LNCaP clone FGC (cell line): ENCODE results near the gene FBXL4.

Experiments used
- DNase-seq: peaks from one replicate; pipeline ENCODE4 v3.0.0-alpha.2; 2011; ENCODE audit warnings: low read depth
- H3K4me3 ChIP-seq: 2 replicates; pipeline ENCODE4 v1.5.1; 2011; ENCODE audit warnings: mild to moderate bottlenecking, low read depth, low read length, control low read depth
- CTCF ChIP-seq: IDR thresholded peaks from 2 replicates; pipeline ENCODE4 v1.5.1; 2012; ENCODE audit warnings: mild to moderate bottlenecking; ENCODE audit not compliant: control insufficient read depth, insufficient read depth; ENCODE audit errors: extremely low read depth

The FBXL4 gene

GRCh38 chr6:98900706-98901105 lies 47.0 kb downstream of the FBXL4 start:
- no peak for DNase-seq
- no peak for TF ChIP-seq CTCF
- H3K4me3 ChIP-seq: no peak overlapping the region

GRCh38 chr6:98894810-98895209 lies 52.9 kb downstream of the FBXL4 start:
- DNase-seq: no peak
- H3K4me3 ChIP-seq: no peak overlapping the region
- no peak for TF ChIP-seq CTCF

GRCh38 chr6:98887650-98888049 lies 60.1 kb downstream of the FBXL4 start:
- DNase-seq: no peak
- TF ChIP-seq CTCF: no peak
- H3K4me3 ChIP-seq: no peak overlapping the region

GRCh38 chr6:98885330-98885729 lies 62.4 kb downstream of the FBXL4 start:
- no peak for DNase-seq
- H3K4me3 ChIP-seq: no peak overlapping the region
- no peak for TF ChIP-seq CTCF

GRCh38 chr6:98880486-98880885 lies 67.3 kb downstream of the FBXL4 start:
- TF ChIP-seq CTCF: no peak
- H3K4me3 ChIP-seq: no peak overlapping the region
- no peak for DNase-seq

- no peak for DNase-seq
- H3K4me3 ChIP-seq: no peak overlapping the region
- TF ChIP-seq CTCF: no peak
Measured at GRCh38 chr6:98877250-98877649, 70.5 kb downstream of the FBXL4 start.

GRCh38 chr6:98875375-98875774 lies 72.4 kb downstream of the FBXL4 start:
- TF ChIP-seq CTCF: no peak
- no peak overlapping the region for H3K4me3 ChIP-seq
- DNase-seq: no peak
